ENCODE measurements around the gene ENTHD1.

DNA sequence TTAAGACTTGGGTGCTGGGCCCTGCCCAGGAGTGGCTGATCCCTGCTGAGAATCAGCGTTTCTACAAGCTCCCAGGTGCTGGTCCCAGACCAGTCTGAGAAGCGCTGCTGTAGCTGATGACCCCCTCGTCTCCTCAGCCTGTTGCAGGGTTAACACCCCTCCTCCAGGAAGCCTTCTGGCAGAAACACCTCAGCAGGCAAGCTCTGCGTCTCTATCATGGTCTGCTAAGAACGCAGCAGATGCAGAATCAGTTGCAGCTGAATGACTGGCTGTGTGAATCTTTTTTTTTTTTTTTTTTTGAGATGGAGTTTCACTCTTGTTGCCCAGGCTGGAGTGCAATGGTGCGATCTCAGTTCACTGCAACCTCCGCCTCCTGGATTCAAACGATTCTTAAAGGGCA lies 190.5 kb downstream of the ENTHD1 start:
- TF ChIP-seq POLR2A (IDR thresholded peaks at IDR 0.05; ENCODE audit: low read depth, low read length) = no peak
- TF ChIP-seq TAF1 (IDR thresholded peaks at IDR 0.05; ENCODE audit: borderline replicate concordance, low read depth, low read length) = no peak
